A204.1 (cell line): ENCODE data around the gene KRTAP2-2.

Source experiments
- FAIRE-seq: peaks from 2 replicates; lab custom pipeline; 2012; peaks lifted over from hg19 to GRCh38; lab: Jason Lieb, UNC

The KRTAP2-2 gene

DNA sequence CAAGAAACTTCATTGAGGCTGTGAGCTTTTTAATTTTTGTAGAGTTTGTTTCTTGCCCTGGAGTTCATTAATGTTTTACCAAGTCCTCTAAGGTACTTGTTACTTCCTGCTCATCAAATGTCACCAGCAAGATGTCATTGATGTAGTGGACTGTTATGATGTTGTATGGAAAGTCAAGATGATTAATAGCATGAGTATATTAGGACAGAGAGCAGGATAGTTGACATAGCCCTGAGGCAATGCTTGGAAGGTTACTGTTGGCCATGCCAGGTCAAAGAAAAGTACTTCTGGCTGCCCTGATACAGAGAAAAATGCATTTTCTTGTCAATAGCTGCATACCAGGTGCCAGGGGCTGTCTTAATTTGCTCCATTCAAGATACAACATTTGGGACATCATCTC, 34.7 kb downstream of the KRTAP2-2 start:
- FAIRE-seq = no peak

DNA sequence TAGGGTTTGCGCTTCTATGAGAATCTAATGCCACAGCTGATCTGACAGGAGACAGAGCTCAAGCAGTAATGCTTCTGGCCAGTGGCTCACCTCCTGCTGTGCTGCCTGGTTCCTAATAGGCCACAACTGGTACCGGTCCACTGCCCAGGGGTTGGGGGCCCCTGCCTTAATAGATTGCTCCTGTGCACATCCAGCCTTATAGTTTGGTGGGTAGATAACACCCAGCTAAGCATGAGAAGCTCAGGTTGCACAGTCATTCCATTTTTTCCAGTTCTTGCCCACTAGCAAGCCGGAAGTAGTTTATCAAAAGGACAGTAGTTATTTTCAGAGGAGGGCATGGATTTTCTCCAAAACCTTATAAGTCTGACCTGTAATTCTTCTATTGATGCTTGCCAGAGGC, 35.6 kb downstream of the KRTAP2-2 start:
- FAIRE-seq = no peak

DNA sequence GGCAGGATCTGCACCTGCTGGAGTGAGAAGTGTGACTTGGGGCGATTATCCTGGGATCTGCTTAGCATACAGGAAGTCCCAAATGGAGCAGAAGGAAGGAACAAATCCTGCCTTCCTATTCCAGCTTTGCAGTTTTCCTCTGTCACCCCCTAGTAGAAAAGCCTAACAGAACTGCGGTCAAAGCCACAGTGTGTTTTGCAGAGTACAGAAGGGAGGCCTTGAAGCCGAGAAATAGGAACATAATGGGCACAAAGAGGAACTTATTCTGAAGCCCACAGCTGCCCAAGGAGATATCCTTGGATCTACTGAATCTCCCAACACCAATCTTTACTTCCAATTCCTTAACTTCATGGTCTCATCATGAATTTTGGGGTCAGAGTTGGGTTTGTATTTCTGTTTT, 36.5 kb downstream of the KRTAP2-2 start:
- FAIRE-seq = no peak

DNA sequence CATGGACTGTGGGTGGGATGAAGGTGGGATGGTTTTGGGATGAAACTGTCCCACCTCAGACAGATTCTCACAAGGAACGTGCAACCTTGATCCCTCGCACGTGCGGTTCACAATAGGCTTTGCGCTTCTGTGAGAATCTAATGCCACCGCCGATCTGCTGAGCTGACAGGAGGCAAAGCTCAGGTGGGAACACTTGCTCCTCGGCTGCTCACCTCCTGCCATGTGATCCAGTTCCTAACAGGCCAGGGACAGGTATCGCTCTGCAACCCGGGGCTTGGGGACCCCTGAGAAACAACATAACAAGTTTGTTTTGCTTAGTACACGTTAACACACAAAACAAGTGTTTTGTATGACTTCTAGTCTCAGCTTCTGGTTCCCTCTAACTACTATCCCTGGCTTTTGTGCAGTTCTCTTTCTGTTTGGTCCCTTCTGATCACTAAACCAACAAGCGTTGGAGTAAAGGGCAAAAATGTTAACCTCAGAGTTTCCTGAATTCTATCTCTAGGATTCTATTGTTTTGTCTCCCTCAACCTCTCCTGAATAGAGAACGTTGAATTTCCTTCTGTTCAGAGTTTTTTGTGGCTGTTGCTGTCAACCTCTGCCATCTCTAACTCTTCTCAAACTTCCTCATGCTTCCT, 38.3 kb downstream of the KRTAP2-2 start:
- FAIRE-seq = no peak

DNA sequence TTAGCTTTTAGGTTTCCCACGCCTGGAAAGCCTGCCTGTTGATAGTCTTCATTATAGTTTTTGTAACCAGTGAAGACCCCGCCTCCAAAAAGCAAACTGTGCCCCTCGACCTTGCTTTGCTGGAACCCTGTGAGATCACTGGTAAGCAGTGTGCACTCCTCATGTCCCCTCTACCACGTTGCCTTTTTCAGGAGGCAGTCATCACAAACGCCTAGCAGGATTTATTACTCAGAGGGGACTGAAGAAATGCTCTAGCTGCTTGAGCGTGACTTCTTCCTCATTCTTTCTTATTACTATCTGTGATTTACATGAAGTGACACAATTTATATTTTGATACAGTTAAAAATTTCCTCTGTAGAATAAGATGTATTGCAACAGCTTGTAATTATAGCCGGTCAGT, 39.6 kb downstream of the KRTAP2-2 start:
- no peak for FAIRE-seq

DNA sequence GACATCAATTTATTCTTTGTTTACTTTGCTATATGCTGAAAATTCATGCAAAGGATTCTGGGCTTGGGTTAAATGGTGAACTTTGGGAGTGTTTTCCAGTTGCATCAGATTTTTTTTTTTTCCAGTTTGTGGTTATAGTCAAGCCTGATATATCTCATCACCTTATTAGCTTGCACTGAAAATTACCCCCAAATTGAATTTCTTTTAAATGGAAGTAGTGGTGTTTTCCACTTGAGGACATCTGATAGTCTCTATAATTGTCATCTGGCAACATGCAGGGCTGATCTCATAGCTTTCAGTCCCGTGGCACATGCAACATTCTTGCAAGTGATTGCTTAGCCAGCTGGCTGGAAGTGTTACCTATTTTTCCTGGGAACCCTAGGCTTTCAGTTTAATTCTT, 41.4 kb downstream of the KRTAP2-2 start:
- FAIRE-seq = no peak

DNA sequence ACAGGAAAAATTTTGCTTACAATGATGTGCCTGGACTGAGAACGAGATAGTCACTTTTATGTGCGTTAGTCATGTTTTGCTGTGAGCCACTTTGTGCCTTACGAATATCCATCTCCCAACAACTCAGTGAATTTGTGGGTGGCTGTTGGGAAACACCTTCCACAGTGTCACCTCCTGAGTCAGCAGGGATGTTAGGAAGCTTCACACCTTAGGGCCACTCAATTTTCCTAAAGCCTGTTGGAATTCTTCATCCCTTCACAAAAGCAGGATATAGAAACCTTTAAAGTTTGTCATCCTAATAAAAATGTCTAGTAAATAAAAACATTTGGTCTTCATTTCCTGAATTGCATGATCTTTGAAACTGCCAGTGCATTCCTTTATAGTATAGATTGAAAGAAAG, 41.8 kb downstream of the KRTAP2-2 start:
- no peak for FAIRE-seq

DNA sequence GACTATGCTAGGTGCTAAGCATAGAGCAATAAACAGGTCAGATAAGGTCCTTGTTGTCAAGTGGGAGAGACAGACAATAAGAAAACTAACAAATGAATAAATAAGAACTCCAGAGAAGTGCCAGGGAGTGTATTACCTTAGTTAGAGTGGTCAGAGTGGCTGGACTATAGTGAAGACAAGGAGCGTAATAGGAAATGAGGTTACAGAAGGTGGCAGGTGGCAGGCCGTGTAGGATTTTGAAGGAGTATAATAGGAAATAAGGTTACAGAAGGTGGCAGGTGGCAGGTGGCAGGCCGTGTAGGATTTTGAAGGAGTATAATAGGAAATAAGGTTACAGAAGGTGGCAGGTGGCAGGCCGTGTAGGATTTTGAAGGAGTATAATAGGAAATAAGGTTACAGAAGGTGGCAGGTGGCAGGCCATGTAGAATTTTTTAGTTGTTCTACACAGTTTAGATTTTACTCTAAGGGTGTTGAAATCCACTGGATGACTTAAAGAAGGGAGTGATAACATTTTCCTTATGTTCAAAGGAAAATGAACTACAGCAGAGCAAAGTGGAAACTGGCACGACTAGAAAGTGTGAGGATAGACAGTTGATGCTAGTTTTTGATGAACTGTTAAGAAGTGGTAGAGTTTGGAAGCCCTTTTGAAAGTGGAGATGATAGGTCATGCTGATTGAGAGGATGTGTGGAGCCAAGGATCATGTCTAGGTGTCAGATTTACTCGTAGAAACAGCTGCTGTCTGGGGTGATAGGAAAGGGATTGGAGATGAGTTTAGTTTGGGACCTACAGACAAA, 42.5 kb downstream of the KRTAP2-2 start:
- no peak for FAIRE-seq

DNA sequence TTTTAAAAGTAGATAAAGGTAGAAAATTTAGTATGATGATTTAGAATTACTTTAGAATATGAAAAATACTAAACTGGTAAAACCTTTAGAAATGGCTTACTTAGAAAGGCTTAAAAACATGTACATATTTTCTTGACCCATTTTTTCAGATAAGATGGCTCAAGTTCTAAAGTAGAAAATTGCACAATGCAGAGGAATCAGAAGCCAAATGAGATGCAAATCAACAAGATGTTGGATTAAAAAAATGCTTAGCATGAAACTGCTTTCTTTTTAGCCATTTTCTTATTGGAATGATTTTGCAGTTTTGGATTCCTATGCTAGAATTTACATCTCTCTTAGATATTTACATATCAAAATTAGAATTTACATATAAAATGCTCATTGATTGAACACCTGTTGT, 44.6 kb downstream of the KRTAP2-2 start:
- no peak for FAIRE-seq

DNA sequence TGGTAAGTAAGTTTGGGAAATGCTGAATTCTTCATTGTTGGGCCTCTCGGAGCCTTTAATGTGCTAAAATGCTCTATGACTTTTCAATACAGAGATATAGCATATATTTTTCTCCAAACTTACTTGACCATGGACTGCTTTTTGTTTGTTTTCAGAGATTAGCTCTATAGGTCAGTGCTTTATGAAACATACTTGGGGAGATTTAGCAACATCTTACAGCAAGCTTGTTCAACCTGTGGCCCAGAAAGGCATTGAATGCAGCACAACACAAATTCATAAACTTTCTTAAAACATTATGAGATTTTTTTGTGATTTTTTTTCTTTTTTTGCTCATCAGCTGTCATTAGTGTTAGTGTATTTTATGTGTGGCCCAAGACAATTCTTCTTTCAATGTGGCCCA, 45.1 kb downstream of the KRTAP2-2 start:
- FAIRE-seq = no peak

DNA sequence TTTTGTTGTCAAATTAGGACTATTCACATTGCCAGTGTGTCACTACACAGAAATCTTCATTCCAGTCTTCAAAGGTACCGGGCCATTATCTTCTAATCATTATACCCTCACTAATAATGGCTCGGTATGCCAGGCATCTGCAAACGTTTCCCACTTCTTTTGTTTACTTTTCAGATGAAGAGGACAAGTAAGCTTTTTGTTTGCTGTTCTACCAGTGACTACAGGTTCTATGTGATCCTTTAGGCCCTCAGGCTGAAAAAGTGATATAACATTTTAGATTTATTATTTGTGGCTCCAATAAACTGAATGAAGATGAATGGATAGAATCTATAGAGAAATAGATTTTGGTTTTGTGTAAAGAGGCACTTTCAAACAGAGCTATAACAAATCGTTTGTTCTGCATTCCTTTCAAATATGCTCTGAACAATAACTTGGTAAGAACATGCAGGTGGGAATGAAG, 45.7 kb downstream of the KRTAP2-2 start:
- no peak for FAIRE-seq

DNA sequence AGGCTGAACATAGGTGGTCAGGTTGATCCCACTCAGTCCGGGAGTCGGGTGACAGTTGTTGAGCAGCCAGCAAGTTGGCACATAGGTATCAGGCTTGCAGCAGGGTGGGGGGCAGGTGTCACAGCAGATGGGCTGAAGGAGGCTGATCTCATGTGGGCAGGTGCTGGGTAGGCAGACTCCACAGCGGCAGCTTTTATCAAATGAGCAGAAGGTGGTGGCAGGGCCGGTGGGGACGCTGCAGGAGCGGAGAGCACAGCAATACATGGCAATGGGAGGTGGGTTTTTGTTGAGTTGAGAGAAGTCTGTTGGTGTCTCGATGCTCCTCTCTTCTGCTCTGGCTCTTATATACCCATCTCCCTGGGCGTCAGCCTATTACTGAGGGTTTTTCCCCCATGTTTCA, 46.2 kb downstream of the KRTAP2-2 start, which contains the start of gene KRTAP3-1:
TSS of gene KRTAP3-1 (minus strand) at position 318 of the 400 bp plus-strand sequence. CDS start at position 264, 54 bp downstream.
- no peak for FAIRE-seq
